IMR-90 (cell line): ENCODE measurements around the gene CD72. TPM values are rescaled to one million over a fixed set of nuclear protein-coding genes. Genes with fewer than 3 reads are reported as not detected.

ENCODE experiments used
- ATAC-seq: fragments of 200-7000 bp; cut with Tn5 transposase; 2 replicates; pipeline ENCODE4 v1.9.1; 2020; ENCODE audit warnings: low read depth, mild to moderate bottlenecking, moderate library complexity
- BruUV-seq: library from RNA; stranded (reverse); fragments of 400-500 nt; replicated peaks from 2 replicates; lab custom pipeline; 2021; lab: Mats Ljungman, UMichigan
- CTCF ChIA-PET: fragments of 300-600 bp; formaldehyde crosslinking; extraction: SDS; loops from one replicate; lab custom pipeline; 2021; ENCODE audit warnings: antibody characterized with exemption; lab: Yijun Ruan, JAX
- POLR2A ChIA-PET: fragments of 300-600 bp; sonication (Branson Sonifier 250); formaldehyde crosslinking; loops from one replicate; lab custom pipeline; 2022; ENCODE audit warnings: antibody characterized with exemption; ENCODE audit not compliant: unreplicated experiment; lab: Charles Lee
- DNase-seq: peaks from one replicate; pipeline ENCODE4 v3.0.0; 2013
- H2AFZ ChIP-seq: replicated peaks from 2 replicates; pipeline ENCODE3; 2013; ENCODE audit warnings: low read length, mild to moderate bottlenecking; ENCODE audit not compliant: poor library complexity
- H2AK5ac ChIP-seq: 2 replicates; pipeline ENCODE4 v1.6.1; 2013; ENCODE audit warnings: low read depth, low read length, inconsistent platforms
- H2AK9ac ChIP-seq: replicated peaks from 2 replicates; pipeline ENCODE3; 2013; ENCODE audit warnings: mild to moderate bottlenecking, low read depth, low read length, moderate library complexity; ENCODE audit not compliant: poor library complexity
- H2BK120ac ChIP-seq: 2 replicates; pipeline ENCODE4 v1.6.1; 2013; ENCODE audit warnings: low read depth, low read length, inconsistent platforms
- H2BK15ac ChIP-seq: 3 replicates; pipeline ENCODE4 v1.6.1; 2013; ENCODE audit warnings: low read depth, low read length, inconsistent platforms
- H2BK20ac ChIP-seq: 2 replicates; pipeline ENCODE4 v1.6.1; 2013; ENCODE audit warnings: low read depth, mild to moderate bottlenecking, inconsistent platforms, low read length, moderate library complexity
- H2BK5ac ChIP-seq: 2 replicates; pipeline ENCODE4 v1.6.1; 2013; ENCODE audit warnings: mild to moderate bottlenecking, low read depth, low read length, inconsistent platforms; ENCODE audit not compliant: poor library complexity, severe bottlenecking
- H3K14ac ChIP-seq: replicated peaks from 2 replicates; pipeline ENCODE4 v1.6.1; 2013; ENCODE audit warnings: low read depth, low read length, inconsistent platforms
- H3K18ac ChIP-seq: 2 replicates; pipeline ENCODE4 v1.6.1; 2013; ENCODE audit warnings: low read depth, low read length, control low read depth
- H3K23ac ChIP-seq: 2 replicates; pipeline ENCODE4 v1.6.1; 2013; ENCODE audit warnings: low read depth, low read length, inconsistent platforms
- H3K27ac ChIP-seq: 2 replicates; pipeline ENCODE4 v1.5.1; 2013; ENCODE audit warnings: mild to moderate bottlenecking, control low read depth, low read length; ENCODE audit not compliant: insufficient read depth
- H3K27me3 ChIP-seq: 2 replicates; pipeline ENCODE4 v1.6.1; 2013; ENCODE audit warnings: low read length; ENCODE audit not compliant: control insufficient read depth, insufficient read depth
- H3K36me3 ChIP-seq: 2 replicates; pipeline ENCODE4 v1.6.1; 2013; ENCODE audit warnings: low read length, mixed read lengths; ENCODE audit not compliant: control insufficient read depth, insufficient read depth
- H3K4ac ChIP-seq: 2 replicates; pipeline ENCODE4 v1.6.1; 2013; ENCODE audit warnings: low read depth, low read length, inconsistent platforms
- H3K4me1 ChIP-seq: 2 replicates; pipeline ENCODE4 v1.6.1; 2013; ENCODE audit warnings: low read length, mixed read lengths; ENCODE audit not compliant: control insufficient read depth, insufficient read depth
- H3K4me2 ChIP-seq: 2 replicates; pipeline ENCODE4 v1.6.1; 2013; ENCODE audit warnings: low read depth, mild to moderate bottlenecking, control low read depth, low read length, moderate library complexity
- H3K4me3 ChIP-seq: 2 replicates; pipeline ENCODE4 v1.5.1; 2013; ENCODE audit warnings: low read depth, mild to moderate bottlenecking, control low read depth, low read length, moderate library complexity; ENCODE audit not compliant: insufficient read depth
- H3K56ac ChIP-seq: 2 replicates; pipeline ENCODE4 v1.6.1; 2013; ENCODE audit warnings: low read length, inconsistent platforms; ENCODE audit not compliant: insufficient read depth; ENCODE audit errors: extremely low read depth
- H3K79me1 ChIP-seq, 2 experiments: 2 replicates each; pipeline ENCODE4 v1.6.1; 2013; ENCODE audit warnings: low read length in 2 of 2, inconsistent platforms in 1 of 2, low read depth in 1 of 2
- H3K9ac ChIP-seq: 2 replicates; pipeline ENCODE4 v1.6.1; 2013; ENCODE audit warnings: low read depth, low read length, control low read depth
- H3K9me1 ChIP-seq: 2 replicates; pipeline ENCODE4 v1.6.1; 2013; ENCODE audit warnings: low read length, inconsistent platforms; ENCODE audit not compliant: insufficient read depth
- H3K9me3 ChIP-seq: 2 replicates; pipeline ENCODE4 v1.6.1; 2013; ENCODE audit warnings: low read length; ENCODE audit not compliant: control insufficient read depth, insufficient read depth
- H4K20me1 ChIP-seq: 2 replicates; pipeline ENCODE4 v1.6.1; 2013; ENCODE audit warnings: low read length, inconsistent platforms; ENCODE audit not compliant: insufficient read depth
- H4K5ac ChIP-seq: 2 replicates; pipeline ENCODE4 v1.6.1; 2013; ENCODE audit warnings: mild to moderate bottlenecking, low read depth, low read length, control low read depth
- H4K8ac ChIP-seq, 2 experiments: 2 replicates each; pipeline ENCODE4 v1.6.1; 2013; ENCODE audit warnings: low read depth in 2 of 2, low read length in 2 of 2, control low read depth in 1 of 2, inconsistent platforms in 1 of 2
- H4K91ac ChIP-seq: 2 replicates; pipeline ENCODE4 v1.6.1; 2013; ENCODE audit warnings: low read depth, low read length, inconsistent platforms; ENCODE audit not compliant: insufficient read depth
- BHLHE40 ChIP-seq: fragments of 150-350 bp; IDR thresholded peaks from 2 replicates; pipeline ENCODE4 v1.6.1; 2016; ENCODE audit warnings: mild to moderate bottlenecking, low read depth, low read length
- CEBPB ChIP-seq: IDR thresholded peaks from 2 replicates; pipeline ENCODE4 v1.6.1; 2012; ENCODE audit warnings: low read depth, low read length, improper control_type of control experiment
- CTCF ChIP-seq: conservative IDR thresholded peaks from 2 replicates; pipeline ENCODE4 v1.5.1; 2012; ENCODE audit warnings: mild to moderate bottlenecking, low read depth, low read length, improper control_type of control experiment
- FOS ChIP-seq: fragments of 150-350 bp; IDR thresholded peaks from 2 replicates; pipeline ENCODE4 v1.6.1; 2016; ENCODE audit warnings: low read depth, low read length
- MXI1 ChIP-seq: IDR thresholded peaks from 2 replicates; pipeline ENCODE4 v1.6.1; 2012; ENCODE audit warnings: low read depth, mild to moderate bottlenecking, low read length, moderate library complexity, borderline replicate concordance
- NFE2L2 ChIP-seq: fragments of 150-350 bp; IDR thresholded peaks from 2 replicates; pipeline ENCODE4 v1.6.1; 2016; ENCODE audit warnings: low read depth, mild to moderate bottlenecking, low read length
- POLR2A ChIP-seq: IDR thresholded peaks from 2 replicates; pipeline ENCODE4 v1.6.1; 2012; ENCODE audit warnings: mild to moderate bottlenecking, low read depth, low read length
- RAD21 ChIP-seq: IDR thresholded peaks from 2 replicates; pipeline ENCODE4 v1.6.1; 2012; ENCODE audit warnings: low read length, improper control_type of control experiment
- RCOR1 ChIP-seq: IDR thresholded peaks from 2 replicates; pipeline ENCODE4 v1.6.1; 2012; ENCODE audit warnings: mild to moderate bottlenecking, low read length, improper control_type of control experiment; ENCODE audit not compliant: insufficient replicate concordance
- RFX5 ChIP-seq: IDR thresholded peaks from 2 replicates; pipeline ENCODE4 v1.8.0; 2012; ENCODE audit warnings: low read depth, mild to moderate bottlenecking, low read length, moderate library complexity
- SMC3 ChIP-seq: fragments of 150-350 bp; IDR thresholded peaks from 2 replicates; pipeline ENCODE4 v1.6.1; 2016; ENCODE audit warnings: low read depth, mild to moderate bottlenecking, antibody characterized with exemption, low read length, moderate library complexity
- WGBS, 2 experiments: methylation state at CpG; one replicate each; pipeline versions ENCODE4 v1.1.5 to v1.1.7; 2013; ENCODE audit warnings: missing lambda C conversion rate in 2 of 2; ENCODE audit not compliant: insufficient read length in 1 of 2; ENCODE audit errors: extremely low coverage in 2 of 2; 5-methylcytosine and 5-hydroxymethylcytosine counted together
- dilution Hi-C: fragments of 300-500 bp; cut with HindIII; formaldehyde crosslinking; loops from one replicate; pipeline ENCODE4 v1.14.3; 2018; ENCODE audit warnings: low sequenced_read_pairs; ENCODE audit not compliant: unreplicated experiment
- in situ Hi-C: fragments of 300-500 bp; cut with MboI; formaldehyde crosslinking; loops from 3 replicates; pipeline ENCODE4 v1.14.3; 2019; ENCODE audit warnings: low sequenced_read_pairs, inconsistent platforms, mixed read lengths
- intact Hi-C: fragments of 100-400 bp; cut with micrococcal nuclease; formaldehyde crosslinking; loops from 2 replicates; pipeline ENCODE4 v1.10.0; 2022
- polyA plus RNA-seq, 3 experiments: library from polyadenylated mRNA; depleted of rRNA; stranded (reverse); fragments of >200 nt; gene quantifications; 2 replicates each; pipeline ENCODE4 v1.2.3, GENCODE V29; 2012; ENCODE audit warnings: low replicate concordance in 1 of 3
- total RNA-seq: library from RNA; depleted of rRNA; stranded (reverse); fragments of >200 nt; gene quantifications from 2 replicates; pipeline ENCODE4 v1.2.3, GENCODE V29; 2012
- TF ChIP-seq, protein P1 (sequence below): fragments of 150-350 bp; IDR thresholded peaks from 2 replicates; pipeline ENCODE4 v1.6.1; 2016; ENCODE audit warnings: low read depth, mild to moderate bottlenecking, low read length, moderate library complexity, borderline replicate concordance

CD72 gene
- total and polyA plus RNA-seq, 2 of the 4 experiments (the other 2 are of a cell fraction): 0.36 to 0.58 TPM

DNA sequence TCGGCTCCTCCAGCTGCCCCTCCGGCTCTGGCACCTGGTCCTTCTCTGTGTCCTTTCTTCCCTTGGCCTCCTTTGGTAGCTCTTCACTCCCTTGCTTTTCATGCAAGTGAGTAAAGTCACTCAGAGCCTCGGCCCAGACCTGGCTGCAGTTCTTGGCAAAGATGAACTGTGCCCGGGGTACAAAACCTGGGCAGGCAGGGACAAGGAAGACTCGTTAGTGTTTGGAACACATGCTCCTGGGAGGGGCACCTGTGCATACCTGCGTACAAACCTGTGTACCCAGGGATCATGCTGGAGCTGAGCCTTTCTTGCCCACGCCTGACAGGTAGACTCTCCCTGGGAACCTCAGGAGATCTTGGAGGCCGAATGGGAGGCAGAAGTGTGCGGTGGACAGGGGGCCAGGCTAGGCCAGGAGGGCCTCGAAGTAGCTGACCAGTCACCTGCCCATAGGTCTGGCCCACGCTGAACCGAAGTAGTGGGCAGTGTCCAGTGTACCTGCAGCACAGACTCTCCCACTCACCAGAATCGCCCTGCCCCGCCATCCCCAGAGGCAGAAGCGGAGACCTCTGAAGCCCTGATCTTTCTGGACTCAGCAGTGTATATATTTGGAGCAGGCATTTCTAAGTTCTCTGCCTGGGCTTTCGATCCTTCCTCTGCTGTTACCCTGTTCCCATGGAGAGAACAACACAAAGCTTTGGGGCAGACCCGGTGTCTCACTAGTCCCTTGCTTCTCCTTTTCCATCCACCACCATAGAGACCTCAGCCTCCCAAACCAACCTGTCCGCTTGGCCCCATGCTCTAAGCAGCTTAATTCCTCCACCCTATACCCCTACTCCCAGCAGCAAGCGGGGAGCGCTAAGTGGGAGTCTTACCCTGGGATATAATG is 55.1 kb downstream of the CD72 start:
- Histone ChIP-seq H3K79me1 (peaks cover 5 to 12% of the 10 kb centered on the region in 2 experiments; a peak in 3 of 4 replicates), H3K9ac (no peak overlapping the region), H4K20me1 (peaks cover 6% of the 10 kb centered on the region; the same call in 1 of the 2 replicates), H3K36me3 (peaks cover 42% of the 10 kb centered on the region), H3K14ac (no peak overlapping the region), H3K23ac (no peak overlapping the region), H3K9me1 (peaks cover 6% of the 10 kb centered on the region; the same call in 1 of the 2 replicates), H3K4me2 (no peak overlapping the region), H2BK20ac (no peak overlapping the region), H3K18ac (no peak overlapping the region), H2AK9ac (peak overlapping the region; percentile 7), H4K91ac (no peak overlapping the region), H3K56ac (no peak overlapping the region), H3K27me3 (no peaks in the 10 kb centered on the region), H3K27ac (no peak overlapping the region), H3K4ac (no peak overlapping the region), H2BK5ac (no peak overlapping the region), H3K4me3 (no peak overlapping the region), H4K5ac (no peak overlapping the region), H3K9me3 (no peaks in the 10 kb centered on the region), H2BK120ac (no peak overlapping the region), H3K4me1 (peaks cover 2% of the 10 kb centered on the region; the same call in 1 of the 2 replicates), H2AFZ (peak overlapping the region; percentile 46), H4K8ac (no peak overlapping the region), H2BK15ac (no peak overlapping the region), H2AK5ac (no peak overlapping the region)
- DNase-seq: no peak
- dilution Hi-C loops (no loop called here), in situ Hi-C loops (no loop called here), intact Hi-C loops (no loop called here)
- ChIA-PET POLR2A (no interaction called here), CTCF (interaction anchor here (0.5 kb wide), 1 partner anchor 439 kb away, joined by 4 read pairs; no protein-coding TSS in a partner anchor)
- no TSS peak for BruUV-seq
- peak; percentile 5; the same call in 1 of the 2 replicates for ATAC-seq
- WGBS, 2 experiments: 87% methylated on average over 11 of the region's 20 CpGs; no CpG with 5 or more reads in 1 of the 2 experiments
- TF ChIP-seq NFE2L2 (no peak), BHLHE40 (no peak), CTCF (no peak), MXI1 (no peak), FOS (no peak), POLR2A (no peak), CEBPB (no peak), SMC3 (no peak), RCOR1 (no peak), RFX5 (no peak), RAD21 (no peak)
- TF ChIP-seq, protein P1, sequence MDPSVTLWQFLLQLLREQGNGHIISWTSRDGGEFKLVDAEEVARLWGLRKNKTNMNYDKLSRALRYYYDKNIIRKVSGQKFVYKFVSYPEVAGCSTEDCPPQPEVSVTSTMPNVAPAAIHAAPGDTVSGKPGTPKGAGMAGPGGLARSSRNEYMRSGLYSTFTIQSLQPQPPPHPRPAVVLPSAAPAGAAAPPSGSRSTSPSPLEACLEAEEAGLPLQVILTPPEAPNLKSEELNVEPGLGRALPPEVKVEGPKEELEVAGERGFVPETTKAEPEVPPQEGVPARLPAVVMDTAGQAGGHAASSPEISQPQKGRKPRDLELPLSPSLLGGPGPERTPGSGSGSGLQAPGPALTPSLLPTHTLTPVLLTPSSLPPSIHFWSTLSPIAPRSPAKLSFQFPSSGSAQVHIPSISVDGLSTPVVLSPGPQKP: no peak
